Raji (cell line): ENCODE measurements around the gene SLC22A14.

Experiments used
- POLR2A ChIP-seq: IDR thresholded peaks from 2 replicates; pipeline ENCODE4 v1.6.1; 2011; ENCODE audit warnings: low read depth, low read length, control low read depth; ENCODE audit not compliant: insufficient read depth

SLC22A14 gene

GRCh38 chr3:38297947-38298711 is 16.0 kb downstream of the SLC22A14 start:
- TF ChIP-seq POLR2A = no peak

GRCh38 chr3:38306941-38307340 is 24.8 kb downstream of the SLC22A14 start:
- TF ChIP-seq POLR2A = no peak

GRCh38 chr3:38307599-38307998 is 25.5 kb downstream of the SLC22A14 start:
- TF ChIP-seq POLR2A = no peak

GRCh38 chr3:38308456-38308855 is 26.4 kb downstream of the SLC22A14 start:
- no peak for TF ChIP-seq POLR2A

- TF ChIP-seq POLR2A = no peak
Measured at GRCh38 chr3:38311476-38311875, 29.4 kb downstream of the SLC22A14 start.

GRCh38 chr3:38311941-38312340 is 29.8 kb downstream of the SLC22A14 start:
- no peak for TF ChIP-seq POLR2A

GRCh38 chr3:38312356-38312755 is 30.3 kb downstream of the SLC22A14 start:
- no peak for TF ChIP-seq POLR2A

- TF ChIP-seq POLR2A = no peak
Measured at GRCh38 chr3:38313263-38313662, 31.2 kb downstream of the SLC22A14 start.

GRCh38 chr3:38313695-38314094 is 31.6 kb downstream of the SLC22A14 start:
- TF ChIP-seq POLR2A = no peak

- TF ChIP-seq POLR2A = no peak
Measured at GRCh38 chr3:38314112-38314763, 32.1 kb downstream of the SLC22A14 start.

GRCh38 chr3:38314764-38315487 is 32.8 kb downstream of the SLC22A14 start:
- no peak for TF ChIP-seq POLR2A

- no peak for TF ChIP-seq POLR2A
Measured at GRCh38 chr3:38315488-38316230, 33.6 kb downstream of the SLC22A14 start.

GRCh38 chr3:38316356-38317191 is 34.5 kb downstream of the SLC22A14 start:
- TF ChIP-seq POLR2A = no peak

GRCh38 chr3:38317192-38317759 is 35.2 kb downstream of the SLC22A14 start:
- no peak for TF ChIP-seq POLR2A
